ENCODE data around the gene TADA3.

The TADA3 gene

GRCh38 chr3:9792405-9793160, at the start of gene TADA3, which contains the start of gene ARPC4:
Gene TADA3 (minus strand): TSS chr3:9792473. CDS start chr3:9791466, 1,007 bp downstream.
Gene ARPC4 (plus strand): TSS chr3:9793082. CDS start chr3:9793122, 40 bp downstream.
- DNase-seq (ENCODE audit: low spot score) = peak; percentile 97

GRCh38 chr3:9841015-9841414, 48.7 kb upstream of the TADA3 start:
- DNase-seq (ENCODE audit: low spot score) = no peak

GRCh38 chr3:9838856-9839255, 46.6 kb upstream of the TADA3 start:
- DNase-seq (ENCODE audit: low spot score) = no peak

- no peak for DNase-seq (ENCODE audit: low spot score)
Observed at GRCh38 chr3:9837701-9838582, 45.7 kb upstream of the TADA3 start.

- DNase-seq (ENCODE audit: low spot score) = no peak
Observed at GRCh38 chr3:9834520-9835380, 42.5 kb upstream of the TADA3 start.

GRCh38 chr3:9833078-9833477, 40.8 kb upstream of the TADA3 start:
- DNase-seq (ENCODE audit: low spot score) = no peak

GRCh38 chr3:9831253-9831652, 39.0 kb upstream of the TADA3 start:
- DNase-seq (ENCODE audit: low spot score) = no peak

- DNase-seq (ENCODE audit: low spot score) = no peak
Observed at GRCh38 chr3:9828801-9829755, 36.8 kb upstream of the TADA3 start.

GRCh38 chr3:9826815-9827573, 34.7 kb upstream of the TADA3 start:
- DNase-seq (ENCODE audit: low spot score) = peak; percentile 69

- no peak for DNase-seq (ENCODE audit: low spot score)
Observed at GRCh38 chr3:9825451-9826040, 33.3 kb upstream of the TADA3 start.

- peak; percentile 64 for DNase-seq (ENCODE audit: low spot score)
Observed at GRCh38 chr3:9820946-9821345, 28.7 kb upstream of the TADA3 start.

- DNase-seq (ENCODE audit: low spot score) = no peak
Observed at GRCh38 chr3:9820543-9820942, 28.3 kb upstream of the TADA3 start.

GRCh38 chr3:9818666-9819335, 26.5 kb upstream of the TADA3 start:
- DNase-seq (ENCODE audit: low spot score) = no peak

- DNase-seq (ENCODE audit: low spot score) = no peak
Observed at GRCh38 chr3:9817436-9817835, 25.2 kb upstream of the TADA3 start.

- peak; percentile 15 for DNase-seq (ENCODE audit: low spot score)
Observed at GRCh38 chr3:9815986-9816385, 23.7 kb upstream of the TADA3 start.

- peak; percentile 21 for DNase-seq (ENCODE audit: low spot score)
Observed at GRCh38 chr3:9812870-9813483, 20.7 kb upstream of the TADA3 start.

- peak; percentile 31 for DNase-seq (ENCODE audit: low spot score)
Observed at GRCh38 chr3:9810846-9811245, 18.6 kb upstream of the TADA3 start.

- DNase-seq (ENCODE audit: low spot score) = no peak
Observed at GRCh38 chr3:9810433-9810770, 18.1 kb upstream of the TADA3 start.

All from D341Med (cell line).